Renal cortex interstitium (tissue), 15 donors: Measurements from ENCODE around the gene FOXC1. TPM values are rescaled to one million over a fixed set of nuclear protein-coding genes. Genes with fewer than 3 reads are reported as not detected.

Source experiments
- DNase-seq, 11 donors: peaks; one replicate each; pipeline ENCODE4 v3.0.0-alpha.2; 2013; ENCODE audit warnings: low read depth in 9 of 11, low spot score in 4 of 11; ENCODE audit errors: extremely low read depth in 1 of 11
- long read RNA-seq, 16 experiments: transcript quantifications; one replicate each; lab custom pipeline, GENCODE V29; 2026
- polyA plus RNA-seq, 3 donors: library from polyadenylated mRNA; unstranded; fragments of 120-200 nt; gene quantifications; one replicate each; pipeline ENCODE4 v1.2.1, GENCODE V29; 2013; ENCODE audit not compliant: insufficient read length in 3 of 3

The FOXC1 gene
- 10 to 100 TPM; 74.6 to 83.4 (median 83.1) TPM for polyA plus RNA-seq
- long read RNA-seq, donor 1, transcript FOXC1-202 (1 exons, 3,831 nt): major isoform, 108 of 123 reads
- long read RNA-seq, donor 1, transcript FOXC1-201 (1 exons, 3,926 nt): minor isoform, 15 of 123 reads
- long read RNA-seq, donor 1, partial matches to known transcripts: 0 of 123 reads
- long read RNA-seq, donor 1, other reads (novel, unspliced or antisense): 0 of 123 reads
- long read RNA-seq, donor 2, transcript FOXC1-202 (1 exons, 3,831 nt): major isoform, 97 of 114 reads
- long read RNA-seq, donor 2, transcript FOXC1-201 (1 exons, 3,926 nt): minor isoform, 17 of 114 reads
- long read RNA-seq, donor 2, partial matches to known transcripts: 0 of 114 reads
- long read RNA-seq, donor 2, other reads (novel, unspliced or antisense): 0 of 114 reads
- long read RNA-seq, donor 3, transcript FOXC1-202 (1 exons, 3,831 nt): major isoform, 74 of 105 reads
- long read RNA-seq, donor 3, transcript FOXC1-201 (1 exons, 3,926 nt): minor isoform, 31 of 105 reads
- long read RNA-seq, donor 3, partial matches to known transcripts: 0 of 105 reads
- long read RNA-seq, donor 3, other reads (novel, unspliced or antisense): 0 of 105 reads
- long read RNA-seq, donor 4, transcript FOXC1-201 (1 exons, 3,926 nt): minor isoform, 19 of 65 reads
- long read RNA-seq, donor 4, transcript FOXC1-202 (1 exons, 3,831 nt): major isoform, 46 of 65 reads
- long read RNA-seq, donor 4, partial matches to known transcripts: 0 of 65 reads
- long read RNA-seq, donor 4, other reads (novel, unspliced or antisense): 0 of 65 reads
- long read RNA-seq, donor 5: 0 reads
- long read RNA-seq, donor 6, transcript FOXC1-202 (1 exons, 3,831 nt): major isoform, 124 of 141 reads
- long read RNA-seq, donor 6, transcript FOXC1-201 (1 exons, 3,926 nt): minor isoform, 17 of 141 reads
- long read RNA-seq, donor 6, partial matches to known transcripts: 0 of 141 reads
- long read RNA-seq, donor 6, other reads (novel, unspliced or antisense): 0 of 141 reads
- long read RNA-seq, donor 7, transcript FOXC1-201 (1 exons, 3,926 nt): minor isoform, 12 of 111 reads
- long read RNA-seq, donor 7, transcript FOXC1-202 (1 exons, 3,831 nt): major isoform, 99 of 111 reads
- long read RNA-seq, donor 7, partial matches to known transcripts: 0 of 111 reads
- long read RNA-seq, donor 7, other reads (novel, unspliced or antisense): 0 of 111 reads
- long read RNA-seq, donor 8: 0 reads
- long read RNA-seq, donor 9, transcript FOXC1-201 (1 exons, 3,926 nt): minor isoform, 19 of 87 reads
- long read RNA-seq, donor 9, transcript FOXC1-202 (1 exons, 3,831 nt): major isoform, 68 of 87 reads
- long read RNA-seq, donor 9, partial matches to known transcripts: 0 of 87 reads
- long read RNA-seq, donor 9, other reads (novel, unspliced or antisense): 0 of 87 reads
- long read RNA-seq, donor 10, transcript FOXC1-202 (1 exons, 3,831 nt): major isoform, 70 of 81 reads
- long read RNA-seq, donor 10, transcript FOXC1-201 (1 exons, 3,926 nt): minor isoform, 11 of 81 reads
- long read RNA-seq, donor 10, partial matches to known transcripts: 0 of 81 reads
- long read RNA-seq, donor 10, other reads (novel, unspliced or antisense): 0 of 81 reads
- long read RNA-seq, donor 11, transcript FOXC1-202 (1 exons, 3,831 nt): major isoform, 50 of 73 reads
- long read RNA-seq, donor 11, transcript FOXC1-201 (1 exons, 3,926 nt): minor isoform, 23 of 73 reads
- long read RNA-seq, donor 11, partial matches to known transcripts: 0 of 73 reads
- long read RNA-seq, donor 11, other reads (novel, unspliced or antisense): 0 of 73 reads
- long read RNA-seq, donor 12, transcript FOXC1-201 (1 exons, 3,926 nt): minor isoform, 7 of 69 reads
- long read RNA-seq, donor 12, transcript FOXC1-202 (1 exons, 3,831 nt): major isoform, 62 of 69 reads
- long read RNA-seq, donor 12, partial matches to known transcripts: 0 of 69 reads
- long read RNA-seq, donor 12, other reads (novel, unspliced or antisense): 0 of 69 reads
- long read RNA-seq, donor 13: 0 reads
- long read RNA-seq, donor 14, transcript FOXC1-202 (1 exons, 3,831 nt): major isoform, 46 of 70 reads
- long read RNA-seq, donor 14, transcript FOXC1-201 (1 exons, 3,926 nt): minor isoform, 24 of 70 reads
- long read RNA-seq, donor 14, partial matches to known transcripts: 0 of 70 reads
- long read RNA-seq, donor 14, other reads (novel, unspliced or antisense): 0 of 70 reads
- long read RNA-seq, donor 15, transcript FOXC1-201 (1 exons, 3,926 nt): minor isoform, 13 of 42 reads
- long read RNA-seq, donor 15, transcript FOXC1-202 (1 exons, 3,831 nt): major isoform, 29 of 42 reads
- long read RNA-seq, donor 15, partial matches to known transcripts: 0 of 42 reads
- long read RNA-seq, donor 15, other reads (novel, unspliced or antisense): 0 of 42 reads
- long read RNA-seq, donor 16, transcript FOXC1-202 (1 exons, 3,831 nt): major isoform, 132 of 162 reads
- long read RNA-seq, donor 16, transcript FOXC1-201 (1 exons, 3,926 nt): minor isoform, 30 of 162 reads
- long read RNA-seq, donor 16, partial matches to known transcripts: 0 of 162 reads
- long read RNA-seq, donor 16, other reads (novel, unspliced or antisense): 0 of 162 reads

GRCh38 chr6:1609648-1610496 is at the start of gene FOXC1:
Gene FOXC1 (plus strand): TSS chr6:1609915. CDS start chr6:1610446, 531 bp downstream.
- peak in 9 of 11 donors; percentile 83 to 93 (median 88) for DNase-seq

- DNase-seq: no peak
Observed at GRCh38 chr6:1560281-1561058, 49.2 kb upstream of the FOXC1 start.

- DNase-seq: no peak
Observed at GRCh38 chr6:1561355-1561754, 48.4 kb upstream of the FOXC1 start.

GRCh38 chr6:1562171-1562955 is 47.4 kb upstream of the FOXC1 start:
- no peak for DNase-seq

- DNase-seq: no peak
Observed at GRCh38 chr6:1569377-1569776, 40.3 kb upstream of the FOXC1 start.

- DNase-seq: no peak
Observed at GRCh38 chr6:1570848-1571247, 38.9 kb upstream of the FOXC1 start.

- DNase-seq: no peak
Observed at GRCh38 chr6:1572892-1573291, 36.8 kb upstream of the FOXC1 start.

- no peak for DNase-seq
Observed at GRCh38 chr6:1574083-1574761, 35.5 kb upstream of the FOXC1 start.

GRCh38 chr6:1574890-1575209 is 34.9 kb upstream of the FOXC1 start:
- no peak for DNase-seq

GRCh38 chr6:1575210-1576041 is 34.3 kb upstream of the FOXC1 start:
- DNase-seq: peak in 3 of 11 donors; percentile 31 to 46 (median 38)

GRCh38 chr6:1576166-1576565 is 33.5 kb upstream of the FOXC1 start:
- DNase-seq: no peak

- DNase-seq: no peak
Observed at GRCh38 chr6:1576711-1577110, 33.0 kb upstream of the FOXC1 start.

GRCh38 chr6:1577146-1577680 is 32.5 kb upstream of the FOXC1 start:
- DNase-seq: no peak
